GM23338 (cell line): ENCODE data around the gene AGPAT3. TPM values are rescaled to one million over a fixed set of nuclear protein-coding genes. Genes with fewer than 3 reads are reported as not detected.

Experiments used
- ATAC-seq: fragments of 200-7000 bp; cut with Tn5 transposase; 3 replicates; pipeline ENCODE4 v1.9.1; 2020
- DNase-seq: peaks from one replicate; pipeline ENCODE4 v3.0.0-alpha.2; 2015; ENCODE audit warnings: low spot score
- H2AFZ ChIP-seq: fragments of 200-600 bp; sonication (generic); 2 replicates; pipeline ENCODE4 v1.8.0; 2016; ENCODE audit warnings: antibody characterized with exemption, mild to moderate bottlenecking, moderate library complexity
- H3F3A ChIP-seq: fragments of 200-600 bp; sonication (generic); replicated peaks from 2 replicates; pipeline ENCODE4 v1.8.0; 2017; ENCODE audit warnings: antibody characterized with exemption, mixed run types, low read depth
- H3K27ac ChIP-seq: fragments of 200-600 bp; sonication (generic); 2 replicates; pipeline ENCODE4 v1.6.1; 2016; ENCODE audit warnings: low read depth
- H3K27me3 ChIP-seq: fragments of 200-600 bp; sonication (generic); 2 replicates; pipeline ENCODE4 v1.8.0; 2016; ENCODE audit warnings: mild to moderate bottlenecking, mixed run types, moderate library complexity; ENCODE audit not compliant: insufficient read depth
- H3K36me3 ChIP-seq: fragments of 200-600 bp; sonication (generic); 2 replicates; pipeline ENCODE4 v1.8.0; 2016; ENCODE audit warnings: mild to moderate bottlenecking; ENCODE audit not compliant: insufficient read depth
- H3K4me1 ChIP-seq: fragments of 200-600 bp; sonication (generic); 2 replicates; pipeline ENCODE4 v1.8.0; 2016; ENCODE audit warnings: mild to moderate bottlenecking, moderate library complexity; ENCODE audit not compliant: insufficient read depth
- H3K4me2 ChIP-seq: fragments of 200-600 bp; sonication (generic); 2 replicates; pipeline ENCODE4 v1.7.1; 2017; ENCODE audit warnings: mixed run types
- H3K4me3 ChIP-seq: fragments of 200-600 bp; sonication (generic); 2 replicates; pipeline ENCODE4 v1.6.1; 2016; ENCODE audit warnings: mixed run types
- H3K79me2 ChIP-seq: fragments of 200-600 bp; sonication (generic); replicated peaks from 2 replicates; pipeline ENCODE4 v1.8.0; 2017; ENCODE audit warnings: mild to moderate bottlenecking; ENCODE audit not compliant: insufficient read depth
- H3K9me2 ChIP-seq: fragments of 200-600 bp; sonication (generic); 2 replicates; pipeline ENCODE4 v1.8.0; 2017; ENCODE audit not compliant: insufficient read depth
- H4K20me1 ChIP-seq: fragments of 200-600 bp; sonication (generic); replicated peaks from 2 replicates; pipeline ENCODE4 v1.8.0; 2017; ENCODE audit warnings: mild to moderate bottlenecking; ENCODE audit not compliant: insufficient read depth
- H3K27ac Mint-ChIP-seq: 2 replicates; pipeline ENCODE4 v1.8.0; 2020; ENCODE audit warnings: inconsistent platforms, mild to moderate bottlenecking, moderate library complexity, mixed read lengths
- H3K27me3 Mint-ChIP-seq: 3 replicates; pipeline ENCODE4 v1.8.0; 2022; ENCODE audit warnings: low read depth, mild to moderate bottlenecking, moderate library complexity, mixed read lengths, inconsistent platforms; ENCODE audit not compliant: insufficient read depth, poor library complexity
- H3K36me3 Mint-ChIP-seq: 3 replicates; pipeline ENCODE4 v1.8.0; 2021; ENCODE audit warnings: low read depth, mild to moderate bottlenecking, inconsistent platforms, moderate library complexity, mixed read lengths
- H3K4me1 Mint-ChIP-seq: 3 replicates; pipeline ENCODE4 v1.8.0; 2020; ENCODE audit warnings: mild to moderate bottlenecking, inconsistent platforms, mixed read lengths
- H3K4me3 Mint-ChIP-seq: 3 replicates; pipeline ENCODE4 v1.8.0; 2021; ENCODE audit warnings: moderate library complexity, mild to moderate bottlenecking, inconsistent platforms, mixed read lengths
- H3K9me3 Mint-ChIP-seq: 3 replicates; pipeline ENCODE4 v1.8.0; 2020; ENCODE audit warnings: moderate library complexity, mild to moderate bottlenecking, inconsistent platforms, mixed read lengths
- CTCF ChIP-seq, 2 experiments: fragments of 200-600 bp in 1 of 2; sonication (generic) in 1 of 2; conservative IDR thresholded peaks; 2 replicates each; pipeline versions ENCODE4 v1.5.1 to v1.6.1; 2016 to 2017; ENCODE audit warnings: antibody characterized with exemption in 2 of 2, low read depth in 2 of 2, mild to moderate bottlenecking in 2 of 2, moderate library complexity in 1 of 2
- ETS1 ChIP-seq: IDR thresholded peaks from 2 replicates; pipeline ENCODE4 v1.6.1; 2016; ENCODE audit warnings: antibody characterized with exemption
- JUNB ChIP-seq: IDR thresholded peaks from one replicate; pipeline ENCODE4 v1.6.1; 2016; ENCODE audit warnings: antibody characterized with exemption; ENCODE audit not compliant: unreplicated experiment
- NANOG ChIP-seq: IDR thresholded peaks from 2 replicates; pipeline ENCODE4 v1.6.1; 2016; ENCODE audit warnings: antibody characterized with exemption, borderline replicate concordance
- POLR2AphosphoS5 ChIP-seq: IDR thresholded peaks from 2 replicates; pipeline ENCODE4 v1.6.1; 2016; ENCODE audit warnings: antibody characterized with exemption, low read depth
- STAT1 ChIP-seq: IDR thresholded peaks from one replicate; pipeline ENCODE4 v1.6.1; 2016; ENCODE audit warnings: antibody characterized with exemption; ENCODE audit not compliant: unreplicated experiment
- ZNF114 ChIP-seq: fragments of 250-450 bp; sonication (Bioruptor Pico); IDR thresholded peaks from 2 replicates; pipeline ENCODE4 v1.5.0; 2020; ENCODE audit warnings: mild to moderate bottlenecking, moderate library complexity
- ZNF331 ChIP-seq: fragments of 250-450 bp; sonication (Bioruptor Pico); IDR thresholded peaks from 2 replicates; pipeline ENCODE4 v1.5.0; 2020; ENCODE audit warnings: low read depth, mild to moderate bottlenecking, moderate library complexity
- polyA plus RNA-seq: library from polyadenylated mRNA; unstranded; fragments of >200 nt; fragmentation: Nextera tagmentation; extraction: Ambion mirVana; gene quantifications from 2 replicates; pipeline ENCODE4 v1.2.1, GENCODE V29; 2016
- total RNA-seq: library from RNA; depleted of rRNA; stranded (reverse); fragments of >200 nt; shearing (Covaris generic); gene quantifications from 2 replicates; pipeline ENCODE4 v1.2.3, GENCODE V29; 2014

The AGPAT3 gene
- total and polyA plus RNA-seq, 2 experiments from 2014 or later: 2.1 to 6.1 TPM

GRCh38 chr21:43850728-43851295, 14.2 kb upstream of the AGPAT3 start (continued):
- TF ChIP-seq ETS1 (no peak), POLR2AphosphoS5 (no peak), ZNF331 (CRISPR knock-in tag) (no peak)

GRCh38 chr21:43851593-43851992, 13.4 kb upstream of the AGPAT3 start:
- no peak for TF ChIP-seq NANOG
- no peak for TF ChIP-seq JUNB
- H3K4me1 ChIP-seq: no peaks in the 10 kb centered on the region
- Mint-ChIP-seq H3K4me1 (no peaks in the 10 kb centered on the region), H3K27me3 (peaks cover 16% of the 10 kb centered on the region), H3K9me3 (no peaks in the 10 kb centered on the region), H3K36me3 (no peaks in the 10 kb centered on the region), H3K4me3 (no peak overlapping the region), H3K27ac (no peak overlapping the region)
- no peak overlapping the region for H3K4me2 ChIP-seq
- H3K79me2 ChIP-seq: no peaks in the 10 kb centered on the region
- no peaks in the 10 kb centered on the region for H3K9me2 ChIP-seq
- no peak for DNase-seq
- no peaks in the 10 kb centered on the region for H4K20me1 ChIP-seq
- H2AFZ ChIP-seq: no peak overlapping the region
- no peak for ATAC-seq
- no peak overlapping the region for H3K4me3 ChIP-seq
- H3F3A ChIP-seq: no peaks in the 10 kb centered on the region
- H3K36me3 ChIP-seq: no peaks in the 10 kb centered on the region
- H3K27ac ChIP-seq: no peak overlapping the region
- H3K27me3 ChIP-seq: no peaks in the 10 kb centered on the region

- Mint-ChIP-seq H3K9me3 (no peaks in the 10 kb centered on the region), H3K27ac (no peak overlapping the region), H3K36me3 (no peaks in the 10 kb centered on the region), H3K27me3 (peaks cover 17% of the 10 kb centered on the region), H3K4me1 (peaks cover under 1% of the 10 kb centered on the region; the same call in 1 of the 3 replicates), H3K4me3 (no peak overlapping the region)
- H3K27me3 ChIP-seq: no peaks in the 10 kb centered on the region
- H3K27ac ChIP-seq: no peak overlapping the region
- H3K79me2 ChIP-seq: no peaks in the 10 kb centered on the region
- H3K9me2 ChIP-seq: no peaks in the 10 kb centered on the region
- H3K4me2 ChIP-seq: no peak overlapping the region
- H3K4me3 ChIP-seq: no peak overlapping the region
- no peak overlapping the region for H2AFZ ChIP-seq
- no peaks in the 10 kb centered on the region for H3F3A ChIP-seq
- DNase-seq: no peak
- no peak for ATAC-seq
- no peaks in the 10 kb centered on the region for H4K20me1 ChIP-seq
- no peaks in the 10 kb centered on the region for H3K4me1 ChIP-seq
- H3K36me3 ChIP-seq: no peaks in the 10 kb centered on the region
- TF ChIP-seq JUNB: no peak
- no peak for TF ChIP-seq CTCF (conservative IDR thresholded peaks at IDR 0.05; ENCODE audit: low read depth in 2 of 2)
- no peak for TF ChIP-seq STAT1
- no peak for TF ChIP-seq ETS1
- no peak for TF ChIP-seq ZNF114 (CRISPR knock-in tag)
- no peak for TF ChIP-seq ZNF331 (CRISPR knock-in tag)
Observed at GRCh38 chr21:43853851-43854772, 10.9 kb upstream of the AGPAT3 start.
